ENCODE results near the gene PVR.
A peak's percentile ranks its signal among the peaks of the same experiment; 100 is the strongest.

PVR gene

GRCh38 chr19:44690131-44690440 lies 46.4 kb downstream of the PVR start:
- H3K9me3 ChIP-seq, result no peaks in the 10 kb centered on the region
- no peaks in the 10 kb centered on the region for H3K4me1 ChIP-seq
- no peak overlapping the region for H3K4me3 ChIP-seq (ENCODE audit: low read depth, low read length)
- H3K27me3 ChIP-seq, result no peaks in the 10 kb centered on the region
- no peaks in the 10 kb centered on the region for H3K36me3 ChIP-seq
- TF ChIP-seq, protein P1, sequence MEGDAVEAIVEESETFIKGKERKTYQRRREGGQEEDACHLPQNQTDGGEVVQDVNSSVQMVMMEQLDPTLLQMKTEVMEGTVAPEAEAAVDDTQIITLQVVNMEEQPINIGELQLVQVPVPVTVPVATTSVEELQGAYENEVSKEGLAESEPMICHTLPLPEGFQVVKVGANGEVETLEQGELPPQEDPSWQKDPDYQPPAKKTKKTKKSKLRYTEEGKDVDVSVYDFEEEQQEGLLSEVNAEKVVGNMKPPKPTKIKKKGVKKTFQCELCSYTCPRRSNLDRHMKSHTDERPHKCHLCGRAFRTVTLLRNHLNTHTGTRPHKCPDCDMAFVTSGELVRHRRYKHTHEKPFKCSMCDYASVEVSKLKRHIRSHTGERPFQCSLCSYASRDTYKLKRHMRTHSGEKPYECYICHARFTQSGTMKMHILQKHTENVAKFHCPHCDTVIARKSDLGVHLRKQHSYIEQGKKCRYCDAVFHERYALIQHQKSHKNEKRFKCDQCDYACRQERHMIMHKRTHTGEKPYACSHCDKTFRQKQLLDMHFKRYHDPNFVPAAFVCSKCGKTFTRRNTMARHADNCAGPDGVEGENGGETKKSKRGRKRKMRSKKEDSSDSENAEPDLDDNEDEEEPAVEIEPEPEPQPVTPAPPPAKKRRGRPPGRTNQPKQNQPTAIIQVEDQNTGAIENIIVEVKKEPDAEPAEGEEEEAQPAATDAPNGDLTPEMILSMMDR (IDR thresholded peaks at IDR 0.05; ENCODE audit: low read depth, low read length), result no peak
- DNase-seq, result no peak

- no peak for DNase-seq
- Histone ChIP-seq H3K9me3 (no peaks in the 10 kb centered on the region), H3K4me3 (ENCODE audit: low read depth, low read length) (no peak overlapping the region), H3K4me1 (no peaks in the 10 kb centered on the region), H3K27me3 (no peaks in the 10 kb centered on the region), H3K36me3 (no peaks in the 10 kb centered on the region)
- TF ChIP-seq, protein P1 (IDR thresholded peaks at IDR 0.05; ENCODE audit: low read depth, low read length), result no peak
These were observed 48.6 kb downstream of the PVR start for GRCh38 chr19:44692379-44692721.

- TF ChIP-seq, protein P1 (IDR thresholded peaks at IDR 0.05; ENCODE audit: low read depth, low read length), result peak; percentile 37; the same call in 1 of the 2 replicates
- Histone ChIP-seq H3K4me3 (ENCODE audit: low read depth, low read length) (no peak overlapping the region), H3K27me3 (no peaks in the 10 kb centered on the region), H3K9me3 (no peaks in the 10 kb centered on the region), H3K4me1 (no peaks in the 10 kb centered on the region), H3K36me3 (no peaks in the 10 kb centered on the region)
- no peak for DNase-seq
These were observed 50.5 kb downstream of the PVR start for GRCh38 chr19:44694184-44694579.

GRCh38 chr19:44696939-44697669 lies 53.4 kb downstream of the PVR start:
- DNase-seq, result no peak
- Histone ChIP-seq H3K4me3 (ENCODE audit: low read depth, low read length) (no peak overlapping the region), H3K9me3 (no peaks in the 10 kb centered on the region), H3K4me1 (no peaks in the 10 kb centered on the region), H3K36me3 (no peaks in the 10 kb centered on the region), H3K27me3 (no peaks in the 10 kb centered on the region)
- TF ChIP-seq, protein P1 (IDR thresholded peaks at IDR 0.05; ENCODE audit: low read depth, low read length), result no peak

GRCh38 chr19:44697670-44698034 lies 53.9 kb downstream of the PVR start:
- TF ChIP-seq, protein P1 (IDR thresholded peaks at IDR 0.05; ENCODE audit: low read depth, low read length), result no peak
- H3K27me3 ChIP-seq, result no peaks in the 10 kb centered on the region
- no peak for DNase-seq
- H3K9me3 ChIP-seq, result no peaks in the 10 kb centered on the region
- H3K4me3 ChIP-seq (ENCODE audit: low read depth, low read length), result no peak overlapping the region
- no peaks in the 10 kb centered on the region for H3K36me3 ChIP-seq
- no peaks in the 10 kb centered on the region for H3K4me1 ChIP-seq

DNA sequence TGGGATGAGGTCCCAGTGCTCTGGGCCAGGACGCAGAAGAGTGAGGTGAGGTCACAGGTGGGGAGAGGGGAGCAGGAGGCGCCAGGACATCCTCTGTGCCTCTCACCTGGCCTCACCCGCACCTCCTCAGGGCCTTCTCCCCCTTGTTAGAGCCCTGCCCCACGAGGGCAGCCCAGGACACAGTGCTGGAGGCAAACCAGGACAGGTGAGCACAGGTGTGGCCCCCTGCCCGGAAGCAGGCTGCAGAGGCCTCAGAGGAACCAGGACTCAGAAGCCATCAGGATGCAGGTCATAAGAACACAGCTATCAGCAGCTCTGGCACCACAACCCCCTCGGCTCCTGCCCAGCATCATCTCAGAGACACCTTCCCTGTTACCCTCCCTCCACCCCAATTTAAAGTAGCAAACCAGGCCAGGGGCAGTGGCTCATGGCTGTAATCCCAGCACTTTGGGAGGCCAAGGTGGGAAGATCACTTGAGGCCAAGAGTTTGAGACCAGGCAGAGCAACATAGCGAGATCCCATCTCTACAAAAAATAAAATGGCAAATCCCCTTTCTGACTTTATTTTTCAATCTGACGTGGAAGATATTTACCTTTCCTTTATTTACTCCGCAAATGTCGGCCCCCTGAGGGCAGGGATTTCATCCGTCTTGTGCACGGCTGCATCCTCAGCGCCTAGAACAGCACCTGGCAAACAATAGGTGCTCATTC lies 54.9 kb downstream of the PVR start, which contains the start of gene CEACAM16:
Gene CEACAM16, plus strand, starts transcription at position 660 of the 710 bp plus-strand sequence. CDS start 2,306 bp downstream, outside the sequence.
- Histone ChIP-seq H3K27me3 (no peaks in the 10 kb centered on the region), H3K4me3 (ENCODE audit: low read depth, low read length) (no peak within 1 kb of the TSS), H3K36me3 (no peaks in the 10 kb centered on the region), H3K9me3 (no peaks in the 10 kb centered on the region), H3K4me1 (no peaks in the 10 kb centered on the region)
- no peak for DNase-seq
- TF ChIP-seq, protein P1 (IDR thresholded peaks at IDR 0.05; ENCODE audit: low read depth, low read length), result no peak
